Prostate gland (tissue), 2 donors: ENCODE data around the gene C17orf67.

Experiments
- POLR2A ChIP-seq: fragments of 450-650 bp; IDR thresholded peaks from one replicate; pipeline ENCODE4 v1.6.1; 2016; ENCODE audit warnings: antibody characterized with exemption, mild to moderate bottlenecking
- POLR2AphosphoS5 ChIP-seq: sonication (generic); formaldehyde crosslinking; IDR thresholded peaks from one replicate; pipeline ENCODE4 v1.6.1; 2017; ENCODE audit warnings: antibody characterized with exemption
- TF ChIP-seq, protein P1 (sequence below), 4 experiments: fragments of 200-600 bp in 2 of 4; fragments of 450-650 bp in 2 of 4; sonication (generic) in 2 of 4; IDR thresholded peaks; 1 replicate in 3 of 4; 2 replicates in 1 of 4; pipeline ENCODE4 v1.5.1; 2016 to 2019; ENCODE audit warnings: antibody characterized with exemption in 4 of 4, mild to moderate bottlenecking in 2 of 4, moderate library complexity in 2 of 4

DNA sequence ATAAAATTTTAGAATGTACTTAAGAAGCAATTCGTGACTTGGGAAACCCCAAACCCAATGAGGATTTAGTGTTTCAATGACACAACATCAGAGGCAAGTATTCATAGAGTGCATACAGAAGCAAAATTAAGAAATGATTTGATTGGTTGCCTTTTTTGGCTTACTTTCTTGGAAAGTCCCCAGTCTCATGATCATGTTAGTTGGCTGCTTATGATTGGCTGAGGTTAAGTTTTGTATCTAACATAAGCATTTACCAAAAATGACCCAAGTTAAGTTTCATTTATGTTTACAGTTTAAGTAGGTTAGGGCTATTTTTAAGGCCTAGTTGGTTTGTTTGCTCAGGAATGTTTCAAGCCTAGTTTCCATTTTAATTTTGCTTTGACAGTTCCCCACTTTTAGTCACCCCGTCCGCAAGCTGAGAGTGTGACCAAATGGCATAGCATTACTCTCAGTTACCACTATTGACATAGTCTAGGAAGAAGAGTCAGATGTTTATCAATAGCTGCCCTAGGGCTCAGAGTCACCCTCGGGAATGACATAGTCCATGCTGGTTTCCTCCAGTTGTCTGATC is 36.4 kb upstream of the C17orf67 start:
- TF ChIP-seq, protein P1, sequence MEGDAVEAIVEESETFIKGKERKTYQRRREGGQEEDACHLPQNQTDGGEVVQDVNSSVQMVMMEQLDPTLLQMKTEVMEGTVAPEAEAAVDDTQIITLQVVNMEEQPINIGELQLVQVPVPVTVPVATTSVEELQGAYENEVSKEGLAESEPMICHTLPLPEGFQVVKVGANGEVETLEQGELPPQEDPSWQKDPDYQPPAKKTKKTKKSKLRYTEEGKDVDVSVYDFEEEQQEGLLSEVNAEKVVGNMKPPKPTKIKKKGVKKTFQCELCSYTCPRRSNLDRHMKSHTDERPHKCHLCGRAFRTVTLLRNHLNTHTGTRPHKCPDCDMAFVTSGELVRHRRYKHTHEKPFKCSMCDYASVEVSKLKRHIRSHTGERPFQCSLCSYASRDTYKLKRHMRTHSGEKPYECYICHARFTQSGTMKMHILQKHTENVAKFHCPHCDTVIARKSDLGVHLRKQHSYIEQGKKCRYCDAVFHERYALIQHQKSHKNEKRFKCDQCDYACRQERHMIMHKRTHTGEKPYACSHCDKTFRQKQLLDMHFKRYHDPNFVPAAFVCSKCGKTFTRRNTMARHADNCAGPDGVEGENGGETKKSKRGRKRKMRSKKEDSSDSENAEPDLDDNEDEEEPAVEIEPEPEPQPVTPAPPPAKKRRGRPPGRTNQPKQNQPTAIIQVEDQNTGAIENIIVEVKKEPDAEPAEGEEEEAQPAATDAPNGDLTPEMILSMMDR (IDR thresholded peaks at IDR 0.05) = no peak
- no peak for TF ChIP-seq POLR2A
- TF ChIP-seq POLR2AphosphoS5 = no peak
